ENCODE data around the gene CPNE7.

- TF ChIP-seq, protein P1, sequence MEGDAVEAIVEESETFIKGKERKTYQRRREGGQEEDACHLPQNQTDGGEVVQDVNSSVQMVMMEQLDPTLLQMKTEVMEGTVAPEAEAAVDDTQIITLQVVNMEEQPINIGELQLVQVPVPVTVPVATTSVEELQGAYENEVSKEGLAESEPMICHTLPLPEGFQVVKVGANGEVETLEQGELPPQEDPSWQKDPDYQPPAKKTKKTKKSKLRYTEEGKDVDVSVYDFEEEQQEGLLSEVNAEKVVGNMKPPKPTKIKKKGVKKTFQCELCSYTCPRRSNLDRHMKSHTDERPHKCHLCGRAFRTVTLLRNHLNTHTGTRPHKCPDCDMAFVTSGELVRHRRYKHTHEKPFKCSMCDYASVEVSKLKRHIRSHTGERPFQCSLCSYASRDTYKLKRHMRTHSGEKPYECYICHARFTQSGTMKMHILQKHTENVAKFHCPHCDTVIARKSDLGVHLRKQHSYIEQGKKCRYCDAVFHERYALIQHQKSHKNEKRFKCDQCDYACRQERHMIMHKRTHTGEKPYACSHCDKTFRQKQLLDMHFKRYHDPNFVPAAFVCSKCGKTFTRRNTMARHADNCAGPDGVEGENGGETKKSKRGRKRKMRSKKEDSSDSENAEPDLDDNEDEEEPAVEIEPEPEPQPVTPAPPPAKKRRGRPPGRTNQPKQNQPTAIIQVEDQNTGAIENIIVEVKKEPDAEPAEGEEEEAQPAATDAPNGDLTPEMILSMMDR (IDR thresholded peaks at IDR 0.05; ENCODE audit: borderline replicate concordance, extremely low read depth, low read length, poor library complexity, severe bottlenecking): no peak
- TF ChIP-seq EZH2 (IDR thresholded peaks at IDR 0.05; ENCODE audit: borderline replicate concordance, low read depth, low read length, severe bottlenecking): no peak
Measured at GRCh38 chr16:89612415-89613166, 37.0 kb downstream of the CPNE7 start.
